IMR-90 (cell line): ENCODE data around the gene TMA7. TPM values are rescaled to one million over a fixed set of nuclear protein-coding genes. Genes with fewer than 3 reads are reported as not detected.
A peak's percentile ranks its signal among the peaks of the same experiment; 100 is the strongest.

Experiments
- ATAC-seq: fragments of 200-7000 bp; cut with Tn5 transposase; 2 replicates; pipeline ENCODE4 v1.9.1; 2020; ENCODE audit warnings: low read depth, mild to moderate bottlenecking, moderate library complexity
- BruUV-seq: library from RNA; stranded (reverse); fragments of 400-500 nt; replicated peaks from 2 replicates; lab custom pipeline; 2021; lab: Mats Ljungman, UMichigan
- CTCF ChIA-PET: fragments of 300-600 bp; formaldehyde crosslinking; extraction: SDS; loops from one replicate; lab custom pipeline; 2021; ENCODE audit warnings: antibody characterized with exemption; lab: Yijun Ruan, JAX
- POLR2A ChIA-PET: fragments of 300-600 bp; sonication (Branson Sonifier 250); formaldehyde crosslinking; loops from one replicate; lab custom pipeline; 2022; ENCODE audit warnings: antibody characterized with exemption; ENCODE audit not compliant: unreplicated experiment; lab: Charles Lee
- DNase-seq: peaks from one replicate; pipeline ENCODE4 v3.0.0; 2013
- H2AFZ ChIP-seq: replicated peaks from 2 replicates; pipeline ENCODE3; 2013; ENCODE audit warnings: low read length, mild to moderate bottlenecking; ENCODE audit not compliant: poor library complexity
- H2AK5ac ChIP-seq: 2 replicates; pipeline ENCODE4 v1.6.1; 2013; ENCODE audit warnings: low read depth, low read length, inconsistent platforms
- H2AK9ac ChIP-seq: replicated peaks from 2 replicates; pipeline ENCODE3; 2013; ENCODE audit warnings: mild to moderate bottlenecking, low read depth, low read length, moderate library complexity; ENCODE audit not compliant: poor library complexity
- H2BK120ac ChIP-seq: 2 replicates; pipeline ENCODE4 v1.6.1; 2013; ENCODE audit warnings: low read depth, low read length, inconsistent platforms
- H2BK15ac ChIP-seq: 3 replicates; pipeline ENCODE4 v1.6.1; 2013; ENCODE audit warnings: low read depth, low read length, inconsistent platforms
- H2BK20ac ChIP-seq: 2 replicates; pipeline ENCODE4 v1.6.1; 2013; ENCODE audit warnings: low read depth, mild to moderate bottlenecking, inconsistent platforms, low read length, moderate library complexity
- H2BK5ac ChIP-seq: 2 replicates; pipeline ENCODE4 v1.6.1; 2013; ENCODE audit warnings: mild to moderate bottlenecking, low read depth, low read length, inconsistent platforms; ENCODE audit not compliant: poor library complexity, severe bottlenecking
- H3K14ac ChIP-seq: replicated peaks from 2 replicates; pipeline ENCODE4 v1.6.1; 2013; ENCODE audit warnings: low read depth, low read length, inconsistent platforms
- H3K18ac ChIP-seq: 2 replicates; pipeline ENCODE4 v1.6.1; 2013; ENCODE audit warnings: low read depth, low read length, control low read depth
- H3K23ac ChIP-seq: 2 replicates; pipeline ENCODE4 v1.6.1; 2013; ENCODE audit warnings: low read depth, low read length, inconsistent platforms
- H3K27ac ChIP-seq: 2 replicates; pipeline ENCODE4 v1.5.1; 2013; ENCODE audit warnings: mild to moderate bottlenecking, control low read depth, low read length; ENCODE audit not compliant: insufficient read depth
- H3K27me3 ChIP-seq: 2 replicates; pipeline ENCODE4 v1.6.1; 2013; ENCODE audit warnings: low read length; ENCODE audit not compliant: control insufficient read depth, insufficient read depth
- H3K36me3 ChIP-seq: 2 replicates; pipeline ENCODE4 v1.6.1; 2013; ENCODE audit warnings: low read length, mixed read lengths; ENCODE audit not compliant: control insufficient read depth, insufficient read depth
- H3K4ac ChIP-seq: 2 replicates; pipeline ENCODE4 v1.6.1; 2013; ENCODE audit warnings: low read depth, low read length, inconsistent platforms
- H3K4me1 ChIP-seq: 2 replicates; pipeline ENCODE4 v1.6.1; 2013; ENCODE audit warnings: low read length, mixed read lengths; ENCODE audit not compliant: control insufficient read depth, insufficient read depth
- H3K4me2 ChIP-seq: 2 replicates; pipeline ENCODE4 v1.6.1; 2013; ENCODE audit warnings: low read depth, mild to moderate bottlenecking, control low read depth, low read length, moderate library complexity
- H3K4me3 ChIP-seq: 2 replicates; pipeline ENCODE4 v1.5.1; 2013; ENCODE audit warnings: low read depth, mild to moderate bottlenecking, control low read depth, low read length, moderate library complexity; ENCODE audit not compliant: insufficient read depth
- H3K56ac ChIP-seq: 2 replicates; pipeline ENCODE4 v1.6.1; 2013; ENCODE audit warnings: low read length, inconsistent platforms; ENCODE audit not compliant: insufficient read depth; ENCODE audit errors: extremely low read depth
- H3K79me1 ChIP-seq, 2 experiments: 2 replicates each; pipeline ENCODE4 v1.6.1; 2013; ENCODE audit warnings: low read length in 2 of 2, inconsistent platforms in 1 of 2, low read depth in 1 of 2
- H3K9ac ChIP-seq: 2 replicates; pipeline ENCODE4 v1.6.1; 2013; ENCODE audit warnings: low read depth, low read length, control low read depth
- H3K9me1 ChIP-seq: 2 replicates; pipeline ENCODE4 v1.6.1; 2013; ENCODE audit warnings: low read length, inconsistent platforms; ENCODE audit not compliant: insufficient read depth
- H3K9me3 ChIP-seq: 2 replicates; pipeline ENCODE4 v1.6.1; 2013; ENCODE audit warnings: low read length; ENCODE audit not compliant: control insufficient read depth, insufficient read depth
- H4K20me1 ChIP-seq: 2 replicates; pipeline ENCODE4 v1.6.1; 2013; ENCODE audit warnings: low read length, inconsistent platforms; ENCODE audit not compliant: insufficient read depth
- H4K5ac ChIP-seq: 2 replicates; pipeline ENCODE4 v1.6.1; 2013; ENCODE audit warnings: mild to moderate bottlenecking, low read depth, low read length, control low read depth
- H4K8ac ChIP-seq, 2 experiments: 2 replicates each; pipeline ENCODE4 v1.6.1; 2013; ENCODE audit warnings: low read depth in 2 of 2, low read length in 2 of 2, control low read depth in 1 of 2, inconsistent platforms in 1 of 2
- H4K91ac ChIP-seq: 2 replicates; pipeline ENCODE4 v1.6.1; 2013; ENCODE audit warnings: low read depth, low read length, inconsistent platforms; ENCODE audit not compliant: insufficient read depth
- RCOR1 ChIP-seq: IDR thresholded peaks from 2 replicates; pipeline ENCODE4 v1.6.1; 2012; ENCODE audit warnings: mild to moderate bottlenecking, low read length, improper control_type of control experiment; ENCODE audit not compliant: insufficient replicate concordance
- WGBS, 2 experiments: methylation state at CpG; one replicate each; pipeline versions ENCODE4 v1.1.5 to v1.1.7; 2013; ENCODE audit warnings: missing lambda C conversion rate in 2 of 2; ENCODE audit not compliant: insufficient read length in 1 of 2; ENCODE audit errors: extremely low coverage in 2 of 2; 5-methylcytosine and 5-hydroxymethylcytosine counted together
- dilution Hi-C: fragments of 300-500 bp; cut with HindIII; formaldehyde crosslinking; loops from one replicate; pipeline ENCODE4 v1.14.3; 2018; ENCODE audit warnings: low sequenced_read_pairs; ENCODE audit not compliant: unreplicated experiment
- in situ Hi-C: fragments of 300-500 bp; cut with MboI; formaldehyde crosslinking; loops from 3 replicates; pipeline ENCODE4 v1.14.3; 2019; ENCODE audit warnings: low sequenced_read_pairs, inconsistent platforms, mixed read lengths
- intact Hi-C: fragments of 100-400 bp; cut with micrococcal nuclease; formaldehyde crosslinking; loops from 2 replicates; pipeline ENCODE4 v1.10.0; 2022
- polyA plus RNA-seq, 3 experiments: library from polyadenylated mRNA; depleted of rRNA; stranded (reverse); fragments of >200 nt; gene quantifications; 2 replicates each; pipeline ENCODE4 v1.2.3, GENCODE V29; 2012; ENCODE audit warnings: low replicate concordance in 1 of 3
- total RNA-seq: library from RNA; depleted of rRNA; stranded (reverse); fragments of >200 nt; gene quantifications from 2 replicates; pipeline ENCODE4 v1.2.3, GENCODE V29; 2012
- TF ChIP-seq, protein P1 (sequence below): fragments of 150-350 bp; IDR thresholded peaks from 2 replicates; pipeline ENCODE4 v1.6.1; 2016; ENCODE audit warnings: low read depth, mild to moderate bottlenecking, low read length, moderate library complexity, borderline replicate concordance

TMA7 gene
- total and polyA plus RNA-seq, 2 of the 4 experiments (the other 2 are of a cell fraction), result 81.9 to 240 TPM

DNA sequence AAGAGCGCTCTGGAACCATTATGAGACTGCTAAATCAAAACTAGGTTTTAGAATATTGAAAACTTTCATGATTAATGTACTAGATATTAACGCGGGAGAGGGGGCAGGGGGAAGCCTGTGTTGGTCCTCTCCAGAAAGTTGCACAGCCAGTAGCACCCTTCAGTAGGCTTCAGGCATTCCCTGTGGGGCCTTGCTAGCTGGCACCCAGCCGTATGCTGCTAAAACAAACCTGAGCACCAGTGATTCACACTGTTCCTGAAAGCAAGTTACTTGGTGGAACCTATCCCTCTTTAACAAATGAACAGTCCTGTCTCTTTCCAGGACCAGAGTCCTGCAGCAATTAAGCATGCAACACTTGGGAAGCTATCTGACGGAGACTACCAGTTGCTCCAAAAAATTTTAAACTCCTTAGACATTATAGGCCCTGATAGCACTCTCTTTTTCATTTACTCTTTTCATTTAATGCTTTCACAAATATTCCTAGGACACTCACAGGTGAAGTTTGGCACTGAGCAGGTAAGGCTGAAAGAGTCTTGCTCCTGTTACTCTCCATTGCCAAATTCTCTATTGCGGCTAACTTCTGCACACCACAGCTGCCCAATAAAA lies 5.3 kb downstream of the TMA7 start:
- no peak overlapping the region for H3K27ac ChIP-seq
- in situ Hi-C loops, result no loop called here

More for the DNA sequence above, 5.3 kb downstream of the TMA7 start:
- CTCF ChIA-PET, result interaction anchor here (2.9 kb wide), 1 partner anchor 9 kb away, joined by 19 read pairs; no protein-coding TSS in a partner anchor
- Histone ChIP-seq H4K20me1 (peaks cover 6% of the 10 kb centered on the region; the same call in 1 of the 2 replicates), H2BK15ac (no peak overlapping the region), H3K9me1 (peaks cover 8% of the 10 kb centered on the region), H3K9me3 (no peaks in the 10 kb centered on the region), H4K8ac (peak overlapping the region; percentile 63 to 87; a peak in 2 of 4 replicates), H3K4me2 (peak overlapping the region; percentile 97), H2BK20ac (no peak overlapping the region), H4K5ac (no peak overlapping the region), H2BK120ac (no peak overlapping the region), H3K4ac (peak overlapping the region; percentile 92; the same call in 1 of the 2 replicates), H2AFZ (no peak overlapping the region), H3K4me3 (no peak overlapping the region), H3K14ac (no peak overlapping the region), H2AK9ac (peak overlapping the region; percentile 95), H2BK5ac (no peak overlapping the region), H3K79me1 (peaks cover 39 to 53% of the 10 kb centered on the region in 2 experiments), H3K27me3 (no peaks in the 10 kb centered on the region), H2AK5ac (peak overlapping the region; percentile 77; the same call in 1 of the 2 replicates), H3K18ac (no peak overlapping the region), H3K36me3 (peaks cover 15% of the 10 kb centered on the region), H4K91ac (no peak overlapping the region), H3K4me1 (peaks cover 7% of the 10 kb centered on the region), H3K56ac (no peak overlapping the region), H3K9ac (0 out of 2 replicates have a peak overlapping the region, but pooled peaks have one; percentile 82), H3K23ac (no peak overlapping the region)
- POLR2A ChIA-PET, result no interaction called here
- 67% methylated on average over 3 of the region's 6 CpGs; no CpG with 5 or more reads in 1 of the 2 experiments for WGBS, 2 experiments
- no TSS peak for BruUV-seq
- dilution Hi-C loops (no loop called here), intact Hi-C loops (loop anchor here (10.0 kb wide), 1 partner anchor 189 kb away; the partner anchor contains the start of gene SLC26A6)
- ATAC-seq, result no peak
- no peak for TF ChIP-seq RCOR1
- TF ChIP-seq, protein P1, sequence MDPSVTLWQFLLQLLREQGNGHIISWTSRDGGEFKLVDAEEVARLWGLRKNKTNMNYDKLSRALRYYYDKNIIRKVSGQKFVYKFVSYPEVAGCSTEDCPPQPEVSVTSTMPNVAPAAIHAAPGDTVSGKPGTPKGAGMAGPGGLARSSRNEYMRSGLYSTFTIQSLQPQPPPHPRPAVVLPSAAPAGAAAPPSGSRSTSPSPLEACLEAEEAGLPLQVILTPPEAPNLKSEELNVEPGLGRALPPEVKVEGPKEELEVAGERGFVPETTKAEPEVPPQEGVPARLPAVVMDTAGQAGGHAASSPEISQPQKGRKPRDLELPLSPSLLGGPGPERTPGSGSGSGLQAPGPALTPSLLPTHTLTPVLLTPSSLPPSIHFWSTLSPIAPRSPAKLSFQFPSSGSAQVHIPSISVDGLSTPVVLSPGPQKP, result no peak
- no peak for DNase-seq
